NCI-H526 treated with DMSO at 0.1 percent for 48 hours (cell line): Measurements from ENCODE around the gene PKD1L1.

Source experiments
- DNase-seq: peaks from one replicate; lab custom pipeline; 2025; lab: John Stamatoyannopoulos, UW

PKD1L1 gene

DNA sequence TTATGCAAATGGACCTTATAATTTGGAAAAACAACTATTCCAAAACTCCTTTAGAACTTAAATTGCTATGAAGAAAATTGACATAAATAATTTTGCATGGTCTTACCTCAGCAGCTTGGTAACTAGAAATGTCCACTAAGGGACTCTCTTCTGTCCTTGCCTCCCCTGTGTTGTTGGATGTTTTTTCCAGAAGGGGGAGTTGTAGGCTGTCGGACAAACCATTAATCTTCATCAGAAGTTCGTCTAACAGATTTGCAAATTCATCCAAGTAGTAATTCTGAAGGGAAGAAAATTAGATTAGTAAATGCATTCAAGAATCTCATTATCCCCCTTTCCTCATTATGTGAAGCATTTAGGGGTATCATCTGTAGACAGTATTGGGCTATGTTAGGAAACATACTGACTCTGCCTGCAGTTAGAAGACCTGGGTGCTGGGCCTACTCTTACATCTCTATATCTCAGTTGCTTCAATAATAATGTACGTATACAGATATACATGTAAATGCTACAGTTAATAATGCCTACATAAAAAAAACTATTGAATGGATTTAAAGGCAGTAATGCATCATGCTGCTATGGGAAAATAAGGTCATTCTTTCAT is 155.6 kb downstream of the PKD1L1 start:
- DNase-seq = no peak

DNA sequence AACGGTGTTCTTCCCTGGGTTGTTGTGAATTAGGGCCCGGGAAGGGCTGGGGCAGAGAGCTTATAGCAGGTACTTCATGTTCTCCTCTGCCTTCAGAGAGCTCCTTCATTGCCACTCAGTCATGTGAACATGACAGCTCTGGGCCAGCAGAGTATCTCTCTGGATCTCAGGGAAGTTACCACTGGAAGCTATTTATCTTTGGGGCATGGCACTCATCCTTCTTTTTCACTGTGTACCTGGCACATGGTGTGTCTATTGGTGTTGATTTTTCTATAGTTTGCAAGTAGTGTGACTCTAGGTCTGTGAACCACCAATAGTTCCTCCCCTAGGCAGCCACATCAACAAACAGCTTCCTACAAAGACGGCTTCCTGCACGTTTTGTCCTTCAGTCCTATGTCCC is 156.6 kb downstream of the PKD1L1 start:
- DNase-seq = no peak

DNA sequence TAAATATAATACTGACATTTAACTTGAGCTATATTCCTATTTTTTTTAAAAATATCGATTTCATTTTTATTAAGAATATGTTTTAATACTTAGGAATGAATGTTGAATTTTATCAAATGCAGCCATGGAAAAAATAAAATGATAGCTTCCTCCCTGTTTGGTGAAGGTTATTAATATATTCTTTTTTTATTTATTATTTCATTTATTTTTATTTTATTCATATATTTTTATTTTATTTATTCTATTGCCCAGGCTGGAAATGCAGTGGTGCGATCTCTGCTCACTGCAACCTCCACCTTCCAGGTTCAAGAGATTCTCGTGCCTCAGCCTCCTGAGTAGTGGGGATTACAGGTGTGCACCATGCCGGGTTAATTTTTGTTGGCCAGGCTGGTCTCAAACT is 160.2 kb downstream of the PKD1L1 start:
- no peak for DNase-seq

DNA sequence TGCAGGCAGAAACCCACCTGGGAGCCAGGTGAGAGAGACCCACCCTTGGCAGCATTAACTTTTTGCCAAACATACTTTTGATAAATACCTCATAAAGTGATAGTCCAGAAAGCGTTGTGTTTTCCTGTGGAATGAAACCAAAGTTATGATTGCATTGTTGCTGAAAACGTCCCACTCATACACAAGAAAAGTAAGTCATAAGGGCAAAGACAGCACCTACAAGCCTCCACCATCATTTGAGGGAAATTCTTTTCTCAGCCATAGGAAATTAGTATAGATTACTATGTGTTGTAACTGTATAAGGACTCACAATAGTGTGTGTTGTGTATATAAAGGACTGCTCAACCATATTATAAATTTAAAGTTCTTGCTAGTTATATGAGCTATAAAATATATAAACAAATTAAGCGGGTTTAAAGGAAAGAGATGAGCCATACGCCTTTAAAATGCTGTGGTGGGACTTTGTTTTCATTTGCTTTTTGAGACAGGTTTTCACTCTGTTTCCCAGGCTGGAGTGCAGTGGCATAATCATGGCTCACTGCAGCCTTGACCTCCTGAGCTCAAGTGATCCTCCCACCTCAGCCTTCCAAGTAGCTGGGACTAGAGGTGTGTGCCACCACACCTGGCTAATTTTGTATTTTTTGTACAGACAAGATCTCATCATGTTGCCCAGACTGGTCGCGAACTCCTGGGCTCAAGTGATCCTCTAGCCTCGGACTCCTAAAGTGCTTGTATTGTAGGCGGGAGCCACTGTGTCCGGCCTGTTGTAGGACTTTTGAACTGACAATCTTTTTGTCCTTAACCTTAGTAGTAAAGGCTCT is 160.8 kb downstream of the PKD1L1 start:
- DNase-seq = no peak

DNA sequence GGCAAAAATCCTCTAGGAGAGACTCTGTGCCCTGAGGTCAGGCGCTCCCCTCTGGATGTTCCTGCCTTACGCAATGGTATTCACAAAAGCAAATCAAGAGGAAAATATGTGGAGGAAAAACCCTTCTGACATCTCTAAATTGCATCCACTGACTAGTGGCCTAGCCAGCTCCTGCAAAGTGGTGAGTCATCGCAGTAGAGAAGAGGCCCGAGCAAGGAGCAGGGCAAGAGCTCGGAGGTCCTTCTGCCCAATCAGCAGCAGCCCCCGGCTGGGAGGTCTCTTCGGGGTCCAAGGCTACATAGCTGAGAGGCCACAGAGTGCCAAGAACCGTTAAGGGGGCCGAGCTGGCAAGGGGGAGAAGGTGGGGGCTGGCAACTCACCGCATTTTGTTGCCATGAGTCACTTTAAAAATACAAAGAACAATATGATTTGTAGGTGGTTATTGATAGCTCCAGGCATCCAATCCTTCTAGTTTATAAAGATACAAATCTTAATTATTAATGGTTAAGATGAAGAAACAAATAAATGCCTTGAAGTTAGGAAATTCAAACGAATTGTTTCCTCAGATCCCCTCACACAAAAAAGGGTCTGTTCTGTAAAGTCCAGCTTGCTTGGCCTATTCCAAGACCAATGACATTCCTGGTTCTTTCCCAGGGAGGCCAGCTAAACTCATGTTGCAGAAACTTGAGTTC is 161.6 kb downstream of the PKD1L1 start:
- no peak for DNase-seq

DNA sequence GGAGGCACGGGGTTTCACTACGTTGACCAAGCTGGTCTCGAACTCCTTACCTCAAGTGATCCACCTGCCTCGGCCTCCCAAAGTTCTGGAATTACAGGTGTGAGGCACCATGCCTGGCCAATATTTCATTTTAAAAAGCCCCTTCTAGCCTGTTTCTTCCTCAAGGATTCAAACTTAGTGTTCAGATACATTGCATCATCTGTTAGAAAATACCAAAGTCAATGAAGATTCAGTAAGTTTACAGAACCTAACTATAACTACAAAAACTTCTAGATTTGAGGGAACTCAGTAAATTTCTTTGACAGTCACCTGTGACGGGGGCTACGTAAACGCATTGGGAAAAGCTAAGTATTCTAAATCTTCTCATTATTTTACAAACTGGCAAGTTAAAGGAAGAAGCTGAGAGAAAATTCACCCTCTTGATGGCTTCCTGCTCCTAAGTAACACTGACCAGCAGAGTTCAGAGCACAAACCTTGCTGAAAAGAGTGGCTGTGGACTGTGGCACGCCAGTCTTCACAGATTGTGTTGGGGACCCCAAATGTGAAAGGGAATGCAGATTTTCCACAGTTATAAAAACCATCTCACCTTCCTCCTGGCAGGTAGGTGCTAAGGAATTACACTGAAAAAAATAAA is 162.2 kb downstream of the PKD1L1 start:
- no peak for DNase-seq

DNA sequence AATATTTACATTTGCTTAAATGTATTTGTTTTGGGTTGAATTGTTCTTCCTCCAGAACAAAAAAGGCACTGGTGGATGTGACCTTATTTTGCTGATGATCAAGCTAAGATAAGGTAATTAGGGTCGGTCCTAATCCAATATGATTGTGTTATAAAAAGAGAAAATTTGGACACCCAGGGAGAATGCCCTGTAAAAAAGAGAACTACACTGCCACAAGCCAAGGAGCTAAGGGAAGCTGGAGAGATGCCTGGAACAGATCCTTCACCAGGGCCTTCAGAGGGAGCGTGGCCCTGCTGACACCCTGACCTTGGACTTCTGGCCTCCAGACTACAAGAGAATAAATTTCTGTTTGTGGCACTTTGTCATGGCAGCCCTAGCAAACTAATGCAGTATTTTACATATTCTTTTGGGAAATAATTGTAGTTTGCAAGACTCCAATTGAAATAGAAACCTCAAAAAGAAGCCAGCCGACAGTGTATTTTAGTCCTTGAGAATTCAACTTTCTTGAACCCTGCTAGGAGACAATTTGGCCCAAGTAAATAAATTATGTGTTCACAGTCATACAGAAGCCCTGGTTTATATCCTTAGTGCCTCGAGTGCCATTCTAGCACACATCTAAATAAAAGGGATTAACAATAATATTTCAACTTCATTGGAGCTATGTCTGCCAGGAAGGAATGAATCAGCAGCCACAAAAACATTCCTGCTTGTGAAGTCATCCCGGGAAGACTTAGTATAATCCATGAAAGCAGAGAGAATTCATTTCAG is 164.6 kb downstream of the PKD1L1 start:
- no peak for DNase-seq

DNA sequence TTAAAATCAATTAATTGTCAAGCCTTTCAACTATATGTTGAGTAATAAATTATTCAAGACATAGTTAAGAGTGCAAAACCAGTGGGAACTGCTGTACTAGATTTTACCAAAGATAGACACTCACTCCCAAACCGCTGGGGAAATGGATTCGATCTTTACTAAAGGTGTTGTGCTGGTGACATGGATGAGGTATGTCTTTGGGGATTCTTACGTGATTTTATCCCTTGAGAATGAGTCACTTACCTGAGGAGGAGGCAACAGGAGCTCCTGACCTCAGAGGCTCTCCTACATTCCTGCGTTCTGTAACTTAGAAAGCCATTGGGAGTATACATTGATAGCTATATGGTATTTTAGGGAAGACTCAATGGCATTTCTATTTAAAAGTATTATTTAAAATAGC is 165.5 kb downstream of the PKD1L1 start:
- DNase-seq = no peak

DNA sequence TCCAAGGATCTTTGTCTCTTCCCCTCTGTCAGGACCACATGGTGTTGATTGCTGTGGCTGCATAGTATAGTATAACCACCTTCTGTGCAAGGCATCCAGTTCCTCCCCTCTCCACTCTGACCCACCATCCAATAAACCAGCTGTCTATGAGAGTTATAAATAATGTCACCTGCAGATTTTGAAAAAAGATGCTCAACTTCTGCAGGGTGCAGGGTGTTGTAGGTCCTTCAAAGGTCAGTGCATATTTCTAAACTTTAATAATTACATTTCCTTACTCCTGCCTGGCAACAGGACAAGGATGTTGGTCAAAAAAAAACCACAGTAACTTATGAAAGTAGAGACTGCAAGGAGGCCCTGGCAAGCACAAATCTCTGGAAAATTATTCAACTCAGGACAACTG is 166.2 kb downstream of the PKD1L1 start:
- DNase-seq = no peak

DNA sequence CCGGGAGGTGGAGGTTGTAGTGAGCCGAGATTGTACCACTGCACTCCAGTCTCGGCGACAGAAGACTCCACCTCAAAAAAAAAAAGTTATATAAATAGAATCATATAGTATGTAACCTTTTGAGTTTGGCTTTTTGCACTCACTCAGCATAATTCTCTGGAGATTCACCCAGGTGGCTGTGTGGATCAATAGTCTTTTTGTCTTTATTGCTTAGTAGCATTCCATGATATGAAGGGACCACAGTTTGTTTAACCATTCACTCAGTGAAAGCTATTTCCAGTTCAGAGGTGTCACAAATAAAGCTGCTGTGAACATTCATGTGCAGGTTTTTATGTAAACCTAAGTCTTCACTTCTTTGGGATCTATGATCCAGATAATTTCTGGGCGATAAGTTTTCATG is 167.7 kb downstream of the PKD1L1 start:
- DNase-seq = no peak

DNA sequence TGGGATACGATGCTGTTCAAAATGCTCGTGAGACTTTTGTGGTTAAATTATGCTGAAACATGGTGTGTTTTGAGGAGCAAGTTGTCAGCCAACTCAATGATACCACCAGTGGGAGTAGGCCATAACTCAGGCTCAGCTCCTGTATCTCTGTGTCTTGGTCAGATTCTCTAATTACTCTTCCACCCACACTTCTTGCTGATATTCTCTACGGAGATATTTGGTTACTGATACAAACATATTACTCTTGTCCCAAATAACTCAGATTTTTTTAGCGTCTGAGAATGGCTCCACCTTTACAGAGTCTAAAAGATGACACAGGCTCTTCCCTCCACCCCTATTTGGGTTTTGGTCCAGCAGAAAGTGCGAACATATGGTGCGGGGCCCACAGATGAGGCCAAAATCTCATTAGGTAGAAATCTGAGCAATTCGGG is 168.9 kb downstream of the PKD1L1 start:
- DNase-seq = no peak

DNA sequence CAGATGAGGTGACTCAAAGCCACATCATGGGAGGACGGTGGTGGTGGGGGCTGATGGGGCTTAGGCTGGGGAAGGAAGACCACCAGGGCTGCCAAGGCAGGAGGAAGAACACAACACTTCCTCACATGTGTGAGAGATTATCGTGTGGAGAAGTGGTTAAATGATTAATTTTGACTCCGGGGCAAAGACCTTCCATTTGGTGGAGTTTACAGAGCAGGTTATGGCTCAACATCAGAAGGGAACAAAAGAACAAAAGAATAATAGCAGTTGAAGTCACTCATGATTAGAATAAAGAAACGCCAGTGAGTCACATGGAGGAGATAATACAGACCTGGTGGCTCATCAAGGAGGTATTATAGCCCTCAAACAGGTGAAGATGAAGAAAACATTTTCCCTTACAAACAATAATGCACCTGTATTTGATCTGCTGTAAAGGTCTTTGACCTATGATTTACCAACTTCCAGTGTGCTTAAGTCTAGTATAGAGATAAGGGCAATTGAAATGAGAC is 170.1 kb downstream of the PKD1L1 start:
- DNase-seq = no peak

DNA sequence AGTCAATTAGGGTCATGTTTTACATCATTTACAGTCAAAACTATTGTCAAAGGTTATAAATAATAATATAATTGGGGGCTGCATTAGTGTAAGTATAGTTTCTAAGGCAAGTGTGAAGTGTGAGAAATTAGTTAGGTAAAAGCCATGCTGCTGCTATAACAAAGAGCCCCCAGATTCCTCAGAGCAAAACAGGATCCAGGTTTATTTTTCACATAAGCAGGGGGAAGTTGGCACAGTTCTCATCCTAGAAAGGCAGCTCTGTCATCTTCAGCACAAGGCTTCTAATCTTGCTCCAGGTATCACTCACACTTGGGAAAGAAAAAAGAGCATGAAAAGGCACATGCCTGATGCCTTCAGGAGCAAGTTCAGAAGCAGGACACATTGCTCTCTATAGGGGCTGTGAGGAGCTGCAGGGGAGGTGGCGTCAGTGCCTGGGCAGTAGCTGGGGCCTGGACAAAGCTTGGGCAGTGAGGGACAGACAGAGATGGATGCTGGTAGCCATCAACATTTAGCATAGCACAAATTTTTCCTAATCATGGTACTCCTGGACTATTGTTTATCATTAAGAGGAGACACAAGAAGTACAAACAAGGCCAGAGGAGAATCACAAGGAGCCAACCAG is 170.6 kb downstream of the PKD1L1 start:
- DNase-seq = no peak

DNA sequence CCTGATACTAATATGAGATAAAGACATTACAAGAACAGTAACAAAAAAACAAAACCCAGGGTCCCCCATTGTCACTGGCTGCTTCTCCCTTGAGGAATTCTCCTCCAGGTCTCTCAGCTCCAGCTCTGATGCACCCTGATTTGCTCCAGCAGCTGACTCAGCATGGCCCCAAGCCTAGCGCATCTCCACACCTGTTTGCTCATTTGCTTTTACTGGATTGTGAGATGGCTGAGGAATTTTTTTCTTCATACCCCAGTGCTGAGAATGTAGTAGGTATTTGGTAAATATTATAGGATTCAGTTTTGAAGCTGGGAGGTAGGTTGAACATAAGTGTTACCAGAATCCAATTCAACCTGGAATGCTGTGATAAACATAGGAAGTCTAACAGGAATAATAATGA is 171.9 kb downstream of the PKD1L1 start:
- no peak for DNase-seq

DNA sequence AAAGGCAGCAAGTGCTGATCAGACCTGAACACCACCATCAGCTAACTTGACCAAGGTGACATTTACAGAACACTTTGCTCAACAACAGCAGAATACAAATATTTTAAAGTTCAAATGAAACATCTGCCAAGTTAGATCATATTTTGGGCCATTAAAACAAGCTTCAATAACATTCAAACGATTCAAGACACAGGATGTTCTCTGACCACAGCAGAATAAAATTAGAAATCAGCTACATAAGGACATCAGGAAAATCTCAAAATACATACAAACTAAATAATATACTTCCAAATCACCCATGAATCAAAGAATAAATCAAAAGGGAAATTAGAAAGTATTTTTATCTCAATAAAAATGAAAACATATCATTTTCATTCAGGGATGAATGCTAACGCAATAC is 173.0 kb downstream of the PKD1L1 start:
- DNase-seq = no peak

DNA sequence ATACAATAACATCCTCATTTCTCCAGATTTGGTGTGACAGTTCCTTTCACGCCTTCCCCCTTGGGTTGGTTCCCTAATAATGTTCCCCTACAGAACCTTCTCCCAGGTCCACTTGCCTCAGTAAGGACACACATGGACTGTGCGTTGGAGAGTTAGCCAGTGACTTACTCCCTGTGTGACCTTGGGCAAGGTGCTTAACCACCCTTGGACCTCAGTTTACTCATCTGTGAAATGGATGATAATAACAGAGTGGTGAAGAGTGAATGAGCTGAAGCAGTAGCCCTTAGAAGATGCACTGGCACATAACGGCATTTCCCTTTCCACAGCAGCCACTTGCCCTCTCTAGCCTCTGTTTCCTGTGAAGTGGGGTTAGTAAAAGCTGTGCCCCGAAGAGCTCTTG is 175.8 kb downstream of the PKD1L1 start:
- no peak for DNase-seq

DNA sequence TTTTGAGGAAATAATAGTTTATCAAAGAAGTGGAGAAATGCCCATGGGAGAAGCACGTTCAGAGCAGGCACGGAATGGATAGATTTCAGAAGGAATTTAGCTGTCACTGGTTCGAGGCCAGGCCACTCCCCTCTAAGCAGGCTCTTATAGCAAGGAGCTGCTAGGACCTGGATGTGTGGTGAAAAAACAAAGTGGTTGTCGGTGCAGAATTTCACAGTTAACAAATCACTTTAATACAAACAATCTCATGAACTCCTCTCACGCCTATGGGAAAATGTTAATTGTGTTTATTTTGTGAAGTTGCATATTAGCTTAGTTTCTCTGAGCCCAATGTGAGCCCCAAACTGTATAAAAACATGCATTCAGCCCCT is 176.3 kb downstream of the PKD1L1 start:
- no peak for DNase-seq

DNA sequence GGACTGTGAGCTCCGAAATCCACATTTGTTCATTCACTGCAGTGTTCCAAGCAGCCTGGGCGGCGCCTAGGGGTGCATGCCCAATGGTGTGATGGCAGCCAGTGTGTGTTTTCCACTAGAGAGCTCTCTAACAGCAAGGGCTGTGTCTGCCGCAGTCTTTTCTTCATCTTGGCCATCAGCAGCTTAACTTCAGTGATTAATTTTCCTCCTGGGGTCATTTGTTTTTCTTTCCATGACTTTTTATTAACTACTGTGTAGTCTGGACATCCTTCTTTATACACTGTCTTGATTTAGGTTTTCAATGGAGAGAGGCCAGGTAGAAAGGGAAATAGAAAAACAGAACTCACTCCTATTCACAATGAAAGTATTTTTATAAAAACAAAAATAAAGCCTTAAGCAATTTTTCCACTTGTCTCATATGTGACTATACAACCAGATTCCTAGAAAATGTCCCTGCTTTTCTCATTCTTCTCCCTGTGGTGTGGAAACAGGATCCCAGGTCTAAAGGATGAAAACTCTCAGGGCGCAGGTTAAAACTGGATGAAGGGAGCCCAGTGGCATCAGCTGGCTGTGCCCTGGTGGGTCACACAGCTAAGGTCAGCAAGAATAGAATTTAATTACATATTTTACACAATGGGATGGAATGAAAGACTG is 176.8 kb downstream of the PKD1L1 start:
- no peak for DNase-seq

DNA sequence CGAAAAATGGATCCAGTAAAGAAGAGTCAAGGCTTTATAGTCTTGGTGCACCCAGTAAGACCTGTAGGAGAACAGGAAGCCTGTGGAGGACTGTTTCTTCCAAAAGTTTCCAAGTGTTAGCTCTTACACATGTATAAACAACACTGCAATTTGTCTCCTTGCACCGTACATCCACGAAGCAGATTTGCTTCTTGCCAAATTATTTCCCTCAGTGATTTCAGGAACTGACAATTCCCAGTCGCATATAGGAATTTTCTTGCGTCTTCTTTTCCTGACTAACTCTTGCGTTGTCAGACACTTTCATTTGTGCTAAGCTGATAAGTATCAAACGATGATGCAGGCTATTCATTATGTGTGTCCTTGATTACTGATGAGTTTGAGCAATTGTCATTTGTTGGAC is 182.1 kb downstream of the PKD1L1 start:
- no peak for DNase-seq

DNA sequence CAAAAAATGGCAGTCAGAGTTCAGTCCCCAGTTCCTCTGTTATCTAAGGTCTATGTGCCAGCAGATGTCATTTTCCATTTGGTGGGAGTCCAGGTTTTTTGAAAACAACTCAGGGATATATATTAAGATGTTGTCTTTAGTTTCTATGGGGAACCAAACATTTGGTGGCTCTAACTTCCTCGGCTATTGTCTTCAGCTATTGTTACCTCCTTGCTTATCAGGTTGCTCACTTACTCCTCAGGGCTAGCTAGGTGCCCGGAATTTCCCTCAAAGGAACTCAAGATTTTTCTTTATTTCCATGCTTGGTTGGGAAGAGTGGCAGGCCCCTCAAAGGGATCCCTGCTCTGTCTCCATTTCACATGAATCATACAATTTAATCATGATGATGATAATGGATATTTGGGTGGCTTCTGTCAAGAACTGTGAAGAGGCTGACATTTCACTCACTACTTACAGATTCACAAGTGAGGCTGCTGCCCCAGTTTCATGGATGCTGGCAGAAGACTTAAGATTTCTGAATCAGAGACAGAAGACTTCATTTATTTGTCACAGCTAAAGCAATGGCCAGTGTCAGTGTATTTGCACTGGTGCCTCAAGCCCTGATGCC is 182.8 kb downstream of the PKD1L1 start:
- no peak for DNase-seq
